Right lobe of liver (tissue), 6 donors: ENCODE results near the gene KLHL30. TPM values are rescaled to one million over a fixed set of nuclear protein-coding genes. Genes with fewer than 3 reads are reported as not detected.

ENCODE experiments used
- ATAC-seq, 4 donors: fragments of 200-7000 bp; cut with Tn5 transposase; one replicate each; pipeline ENCODE4 v1.9.1; 2020; ENCODE audit warnings: mild to moderate bottlenecking in 4 of 4, moderate library complexity in 4 of 4
- DNase-seq, 3 donors: peaks; one replicate each; pipeline ENCODE4 v3.0.0-alpha.2; 2020
- H3K27ac ChIP-seq, 3 donors: fragments of 200-600 bp; one replicate each; pipeline ENCODE4 v1.8.0; 2022
- H3K27me3 ChIP-seq, 2 donors: fragments of 200-600 bp; one replicate each; pipeline ENCODE4 v1.8.0; 2022
- H3K36me3 ChIP-seq, 4 donors: fragments of 200-600 bp; sonication (generic) in 1 of 4; one replicate each; pipeline versions ENCODE4 v1.5.1 to v1.8.0; 2017 to 2022; ENCODE audit warnings: control low read depth in 1 of 4
- H3K4me1 ChIP-seq, 4 donors: fragments of 200-600 bp; sonication (generic) in 1 of 4; one replicate each; pipeline versions ENCODE4 v1.5.1 to v1.8.0; 2017 to 2022; ENCODE audit warnings: control low read depth in 1 of 4
- H3K4me3 ChIP-seq, 3 donors: fragments of 200-600 bp; one replicate each; pipeline ENCODE4 v1.8.0; 2022
- H3K9me3 ChIP-seq, 4 donors: fragments of 200-600 bp; sonication (generic) in 1 of 4; one replicate each; pipeline versions ENCODE4 v1.5.1 to v1.8.0; 2017 to 2022; ENCODE audit warnings: control low read depth in 1 of 4
- POLR2A ChIP-seq: fragments of 450-650 bp; IDR thresholded peaks from one replicate; pipeline ENCODE4 v1.6.1; 2017; ENCODE audit warnings: antibody characterized with exemption, mild to moderate bottlenecking
- WGBS: methylation state at CpG from one replicate; pipeline ENCODE4 v1.1.6; 2018; ENCODE audit warnings: low coverage, low lambda C conversion rate; ENCODE audit not compliant: insufficient coverage; ENCODE audit errors: missing lambda C conversion rate; 5-methylcytosine and 5-hydroxymethylcytosine counted together
- intact Hi-C, 2 donors: fragments of 100-400 bp; cut with DNase I; formaldehyde crosslinking; loops; one replicate each; pipeline versions ENCODE4 v1.11.2 to v1.14.1; 2022
- total RNA-seq, 6 experiments: library from RNA; depleted of rRNA in 2 of 6; stranded (reverse); fragments of >200 nt in 2 of 6; fragmentation: NEBNext Ultra II Directional in 3 of 6; extraction: Animal tissue kit (Norgen Biotek cat#: 25700) in 3 of 6; gene quantifications; one replicate each; pipeline versions ENCODE4 v1.1.0 to v1.2.4, GENCODE V29; 2016 to 2023
- TF ChIP-seq, protein P1 (sequence below), 4 donors: fragments of 200-600 bp in 3 of 4; fragments of 450-650 bp in 1 of 4; IDR thresholded peaks; one replicate each; pipeline versions ENCODE4 v1.5.1 to v1.8.0; 2016 to 2022; ENCODE audit warnings: antibody characterized with exemption in 4 of 4, mild to moderate bottlenecking in 2 of 4
- donor health status: DM: no; HTN: yes; CAD: no.
- donor health status: DM: no; HTN: no; CAD: no.
- donor health status: DM: no; HTN: no; CAD: no.
- donor health status: DM: no; HTN: yes; CAD: no.
- donor health status: DM: no; HTN: yes; CAD: no.

The KLHL30 gene
- total RNA-seq, 6 experiments from 2014 or later = 0.04 to 0.19 (median 0.11) TPM; not detected in 2

DNA sequence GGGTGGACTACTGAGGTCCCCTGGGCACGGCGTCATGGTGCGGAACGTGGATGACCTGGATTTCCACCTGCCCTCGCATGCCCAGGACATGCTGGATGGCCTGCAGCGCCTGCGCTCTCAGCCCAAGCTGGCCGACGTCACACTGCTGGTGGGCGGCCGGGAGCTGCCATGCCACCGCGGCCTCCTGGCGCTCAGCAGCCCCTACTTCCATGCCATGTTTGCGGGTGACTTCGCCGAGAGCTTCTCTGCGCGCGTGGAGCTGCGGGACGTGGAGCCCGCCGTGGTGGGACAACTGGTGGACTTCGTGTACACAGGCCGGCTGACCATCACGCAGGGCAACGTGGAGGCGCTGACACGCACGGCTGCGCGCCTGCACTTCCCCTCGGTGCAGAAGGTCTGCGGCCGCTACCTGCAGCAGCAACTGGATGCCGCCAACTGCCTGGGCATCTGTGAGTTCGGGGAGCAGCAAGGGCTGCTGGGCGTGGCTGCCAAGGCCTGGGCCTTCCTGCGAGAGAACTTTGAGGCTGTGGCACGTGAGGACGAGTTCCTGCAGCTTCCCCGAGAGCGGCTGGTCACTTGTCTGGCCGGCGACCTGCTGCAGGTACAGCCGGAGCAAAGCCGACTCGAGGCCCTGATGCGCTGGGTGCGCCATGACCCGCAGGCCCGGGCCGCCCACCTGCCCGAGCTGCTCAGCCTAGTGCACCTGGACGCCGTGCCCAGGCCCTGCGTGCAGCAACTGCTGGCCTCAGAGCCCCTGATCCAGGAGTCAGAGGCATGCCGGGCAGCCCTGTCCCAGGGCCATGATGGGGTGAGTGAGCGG lies 2.5 kb downstream of the KLHL30 start:
- Histone ChIP-seq H3K36me3 (no peaks in the 10 kb centered on the region), H3K4me3 (no peak overlapping the region), H3K27ac (no peak overlapping the region), H3K9me3 (no peaks in the 10 kb centered on the region), H3K27me3 (no peaks in the 10 kb centered on the region), H3K4me1 (peaks cover 0 to 6% (median 0%) of the 10 kb centered on the region in 4 donors)
- ATAC-seq = no peak
- intact Hi-C loops = no loop called here
- no peak for DNase-seq
- WGBS = 100% methylated on average over 3 of the region's 60 CpGs
- TF ChIP-seq, protein P1, sequence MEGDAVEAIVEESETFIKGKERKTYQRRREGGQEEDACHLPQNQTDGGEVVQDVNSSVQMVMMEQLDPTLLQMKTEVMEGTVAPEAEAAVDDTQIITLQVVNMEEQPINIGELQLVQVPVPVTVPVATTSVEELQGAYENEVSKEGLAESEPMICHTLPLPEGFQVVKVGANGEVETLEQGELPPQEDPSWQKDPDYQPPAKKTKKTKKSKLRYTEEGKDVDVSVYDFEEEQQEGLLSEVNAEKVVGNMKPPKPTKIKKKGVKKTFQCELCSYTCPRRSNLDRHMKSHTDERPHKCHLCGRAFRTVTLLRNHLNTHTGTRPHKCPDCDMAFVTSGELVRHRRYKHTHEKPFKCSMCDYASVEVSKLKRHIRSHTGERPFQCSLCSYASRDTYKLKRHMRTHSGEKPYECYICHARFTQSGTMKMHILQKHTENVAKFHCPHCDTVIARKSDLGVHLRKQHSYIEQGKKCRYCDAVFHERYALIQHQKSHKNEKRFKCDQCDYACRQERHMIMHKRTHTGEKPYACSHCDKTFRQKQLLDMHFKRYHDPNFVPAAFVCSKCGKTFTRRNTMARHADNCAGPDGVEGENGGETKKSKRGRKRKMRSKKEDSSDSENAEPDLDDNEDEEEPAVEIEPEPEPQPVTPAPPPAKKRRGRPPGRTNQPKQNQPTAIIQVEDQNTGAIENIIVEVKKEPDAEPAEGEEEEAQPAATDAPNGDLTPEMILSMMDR (IDR thresholded peaks at IDR 0.05) = no peak
- TF ChIP-seq POLR2A = no peak

DNA sequence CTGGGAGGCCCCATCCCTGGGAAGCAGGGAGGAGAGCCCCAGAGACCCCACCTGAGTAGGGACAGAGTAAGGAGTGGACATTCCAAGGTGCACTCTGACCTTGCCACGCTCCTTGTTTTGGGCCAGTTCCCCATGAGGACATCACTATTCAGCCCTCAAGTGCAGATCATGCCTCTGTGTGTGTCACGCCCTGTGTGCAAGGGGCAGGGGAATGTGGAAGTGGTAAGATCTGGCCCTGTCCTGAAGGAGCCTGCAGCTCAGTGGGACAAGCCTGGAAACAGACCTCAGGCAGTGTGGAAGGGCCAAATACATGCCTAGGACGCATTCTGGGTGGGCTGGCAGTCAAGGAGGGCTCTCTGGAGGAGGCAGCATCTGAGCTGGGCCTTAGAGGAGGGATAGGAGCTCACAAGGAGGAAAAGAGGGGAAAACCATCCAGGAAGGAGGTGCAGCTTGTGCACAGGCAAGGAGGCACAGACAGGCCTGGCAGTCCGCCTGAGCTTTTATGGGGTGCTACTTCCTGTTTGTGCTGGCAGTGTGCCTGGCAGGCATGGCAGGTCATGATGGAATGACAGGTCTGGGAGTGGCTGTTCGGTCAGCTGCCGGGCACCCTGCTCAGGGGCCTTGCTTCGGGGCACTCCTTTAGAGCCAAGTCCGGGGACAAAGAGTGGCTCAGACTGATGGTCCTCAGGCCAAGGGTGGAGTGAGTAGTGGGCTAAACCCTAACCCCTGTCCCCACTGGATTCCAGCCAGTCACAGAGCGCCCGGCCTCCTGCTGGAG lies 3.3 kb downstream of the KLHL30 start:
- TF ChIP-seq POLR2A = no peak
- TF ChIP-seq, protein P1 (IDR thresholded peaks at IDR 0.05) = no peak
- H3K27me3 ChIP-seq = no peaks in the 10 kb centered on the region
- WGBS = 70% methylated on average over 3 of the region's 10 CpGs
- intact Hi-C loops = no loop called here
- no peaks in the 10 kb centered on the region for H3K36me3 ChIP-seq
- H3K9me3 ChIP-seq = no peaks in the 10 kb centered on the region
- H3K27ac ChIP-seq = no peak overlapping the region
- ATAC-seq = no peak
- H3K4me3 ChIP-seq = no peak overlapping the region
- DNase-seq = no peak
- peaks cover 0 to 5% (median 0%) of the 10 kb centered on the region in 4 donors for H3K4me1 ChIP-seq

DNA sequence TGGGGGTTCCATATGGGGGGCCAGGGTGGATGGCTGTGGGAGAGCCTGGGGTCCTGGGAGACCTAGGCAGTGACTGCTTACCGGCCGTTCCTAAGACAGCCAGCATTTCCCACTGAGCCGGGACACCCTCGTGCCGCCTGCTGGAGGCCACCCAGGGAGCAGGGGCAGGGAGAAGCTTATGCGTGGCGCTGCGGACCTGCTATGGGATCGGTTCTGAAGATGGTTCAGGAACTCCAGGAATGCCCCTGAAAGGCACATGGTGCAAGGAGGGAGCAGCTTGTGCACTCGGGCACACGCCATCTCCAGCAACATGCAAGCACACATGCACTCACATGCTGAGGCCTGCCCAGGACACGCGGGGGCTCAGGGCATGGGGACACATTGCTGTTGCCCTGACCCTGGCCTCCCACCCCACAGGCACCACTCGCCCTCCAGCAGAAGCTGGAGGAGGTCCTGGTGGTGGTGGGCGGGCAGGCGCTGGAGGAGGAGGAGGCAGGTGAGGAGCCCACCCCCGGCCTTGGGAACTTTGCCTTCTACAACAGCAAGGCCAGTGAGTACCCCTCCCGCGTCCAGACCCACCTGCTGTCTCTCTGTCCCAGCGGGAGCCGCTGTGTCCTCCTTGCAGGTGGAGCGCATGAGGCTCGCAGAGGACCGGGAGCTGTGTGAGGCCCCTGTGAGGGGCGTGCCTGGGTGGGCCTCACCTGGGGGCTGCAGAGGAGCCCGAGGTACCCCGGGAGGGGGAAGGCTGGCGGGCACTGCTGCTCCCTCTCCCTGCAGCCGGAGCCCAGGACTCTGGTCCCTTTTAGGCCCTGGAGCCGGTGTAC lies 4.1 kb downstream of the KLHL30 start:
- Histone ChIP-seq H3K27me3 (no peaks in the 10 kb centered on the region), H3K36me3 (no peaks in the 10 kb centered on the region), H3K4me1 (no peaks in the 10 kb centered on the region), H3K4me3 (no peak overlapping the region), H3K9me3 (no peaks in the 10 kb centered on the region), H3K27ac (no peak overlapping the region)
- DNase-seq (no peak), ATAC-seq (no peak)
- TF ChIP-seq, protein P1 (IDR thresholded peaks at IDR 0.05) = no peak
- TF ChIP-seq POLR2A = no peak
- WGBS = 94% methylated on average over 3 of the region's 30 CpGs
- intact Hi-C loops = no loop called here

DNA sequence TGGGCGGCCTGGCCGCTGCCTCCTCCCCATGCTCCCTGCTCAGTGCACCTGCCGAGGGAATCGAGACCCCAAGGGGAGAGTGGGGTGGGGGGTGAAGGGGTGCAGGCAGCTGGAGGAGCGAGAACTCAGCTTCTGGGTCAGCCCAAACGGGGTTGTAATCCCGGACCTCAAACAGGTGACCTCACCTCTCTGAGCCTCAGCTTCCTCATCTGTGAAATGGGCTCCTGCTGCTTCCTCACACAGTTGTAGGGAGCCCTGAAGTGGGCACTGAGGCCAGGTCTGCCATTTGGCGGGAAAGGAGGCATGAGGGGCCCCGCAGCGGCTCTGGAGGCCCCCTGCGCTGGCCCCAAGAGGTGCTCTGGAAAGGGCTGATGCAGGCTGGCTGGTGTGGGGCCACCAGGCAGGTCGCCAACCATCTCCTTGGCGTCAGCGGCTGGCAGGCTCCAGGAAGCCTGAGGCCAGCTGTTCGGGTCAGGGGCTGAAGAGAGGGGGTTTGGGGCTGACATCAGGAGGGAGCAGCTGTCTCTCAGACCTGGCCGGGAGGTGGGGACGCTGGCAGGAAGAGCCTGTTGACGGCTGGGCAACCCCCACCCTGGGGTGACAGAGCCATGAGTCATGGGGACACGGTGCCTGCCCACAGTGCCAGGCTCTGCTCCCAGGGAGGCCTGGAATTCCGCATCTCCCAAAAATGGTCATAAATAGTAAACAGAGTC lies 4.9 kb downstream of the KLHL30 start:
- DNase-seq (no peak), ATAC-seq (peak in 1 of 4 donors; percentile 20)
- no peaks in the 10 kb centered on the region for H3K36me3 ChIP-seq
- H3K27ac ChIP-seq = no peak overlapping the region
- TF ChIP-seq, protein P1 (IDR thresholded peaks at IDR 0.05) = no peak
- TF ChIP-seq POLR2A = no peak
- WGBS = 95% methylated on average over 3 of the region's 20 CpGs
- H3K4me1 ChIP-seq = no peaks in the 10 kb centered on the region
- no peaks in the 10 kb centered on the region for H3K9me3 ChIP-seq
- H3K4me3 ChIP-seq = no peak overlapping the region
- no peaks in the 10 kb centered on the region for H3K27me3 ChIP-seq
- intact Hi-C loops = no loop called here
